Right ventricle myocardium superior (tissue), 1 donor: ENCODE data around the gene SDF4. TPM values are rescaled to one million over a fixed set of nuclear protein-coding genes. Genes with fewer than 3 reads are reported as not detected.

Experiments used
- ATAC-seq: fragments of 200-7000 bp; cut with Tn5 transposase; one replicate; pipeline ENCODE4 v1.9.1; 2020; ENCODE audit warnings: mild to moderate bottlenecking; ENCODE audit not compliant: poor library complexity
- DNase-seq: peaks from one replicate; pipeline ENCODE4 v3.0.0-alpha.2; 2020
- intact Hi-C: fragments of 100-400 bp; cut with DNase I; formaldehyde crosslinking; loops from one replicate; pipeline ENCODE4 v1.11.2; 2022
- total RNA-seq: library from RNA; stranded (reverse); fragmentation: NEBNext Ultra II Directional; extraction: Animal tissue kit (Norgen Biotek cat#: 25700); gene quantifications from one replicate; pipeline ENCODE4 v1.2.1, GENCODE V29; 2021
- donor health status: DM: no; HTN: yes; CAD: no; lungs with severe emphysema.

The SDF4 gene
- total RNA-seq, 1 donor from 2014 or later: 110 TPM

DNA sequence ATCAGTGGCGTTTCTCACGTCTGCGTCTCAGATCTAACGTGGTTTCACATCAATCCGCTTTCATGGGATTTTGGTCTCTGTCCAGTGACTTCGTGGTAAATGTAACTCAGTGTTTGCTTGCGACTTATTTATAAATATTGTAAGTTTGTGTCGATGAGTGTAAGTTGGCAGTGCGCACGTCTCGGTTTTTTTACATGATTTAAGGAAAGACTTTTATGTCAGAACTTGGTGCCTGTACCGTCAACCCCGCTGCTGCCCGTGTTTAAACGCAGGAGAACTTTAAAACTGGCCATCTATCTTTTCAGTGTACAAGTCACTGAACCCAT lies 1.7 kb upstream of the SDF4 start:
- ATAC-seq: no peak
- DNase-seq: no peak
- intact Hi-C loops: loop anchor here (5.0 kb wide), 1 partner anchor 111 kb away; no protein-coding TSS in a partner anchor

GRCh38 chr1:1232796-1233566 lies 1.2 kb upstream of the SDF4 start:
- intact Hi-C loops: loop anchor here (5.0 kb wide), 1 partner anchor 111 kb away; no protein-coding TSS in a partner anchor
- no peak for DNase-seq
- ATAC-seq: no peak

- ATAC-seq: no peak
- intact Hi-C loops: loop anchor here (5.0 kb wide), 1 partner anchor 110 kb away; no protein-coding TSS in a partner anchor
- DNase-seq: no peak
These were observed 501 bp upstream of the SDF4 start, which contains the start of gene B3GALT6 for GRCh38 chr1:1232208-1232795. Gene B3GALT6 (plus strand): TSS chr1:1232237. CDS start chr1:1232279, 42 bp downstream.

DNA sequence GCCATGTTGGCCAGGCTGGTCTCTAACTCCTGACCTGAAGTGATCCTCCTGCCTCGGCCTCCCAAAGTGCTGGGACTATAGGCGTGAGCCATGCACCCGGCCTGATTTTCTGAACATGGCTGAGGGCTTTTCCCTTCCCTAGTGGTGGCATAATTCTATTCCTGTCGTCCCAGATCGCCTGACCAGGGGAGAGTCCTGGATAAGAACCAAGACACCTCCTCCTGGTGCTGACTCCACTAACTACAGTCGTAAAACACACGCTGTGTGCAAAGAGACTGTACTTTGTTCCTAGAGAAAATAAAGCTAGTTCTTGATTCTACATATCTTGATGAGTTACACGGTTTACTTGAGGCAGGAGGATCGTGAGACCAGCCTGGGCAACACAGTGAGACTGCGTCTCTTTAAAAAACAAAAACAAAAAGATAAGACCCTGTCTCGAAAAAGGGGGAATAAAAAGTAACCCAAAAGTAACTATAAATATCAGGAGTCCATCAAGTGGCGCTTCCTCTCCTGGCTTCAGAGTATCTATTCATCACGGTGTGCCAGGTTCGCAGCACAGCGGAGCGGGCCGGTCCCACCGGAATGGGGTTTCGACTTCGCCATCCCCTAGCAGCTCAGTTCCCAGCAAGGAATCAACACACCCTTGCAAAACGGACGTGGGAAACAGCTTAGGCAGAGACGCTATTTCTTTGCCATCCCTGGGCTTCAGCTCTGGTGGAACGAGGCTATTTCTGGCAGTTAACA lies 973 bp downstream of the SDF4 start:
- intact Hi-C loops: loop anchor here (5.0 kb wide), 1 partner anchor 109 kb away; no protein-coding TSS in a partner anchor
- ATAC-seq (no peak), DNase-seq (no peak)

DNA sequence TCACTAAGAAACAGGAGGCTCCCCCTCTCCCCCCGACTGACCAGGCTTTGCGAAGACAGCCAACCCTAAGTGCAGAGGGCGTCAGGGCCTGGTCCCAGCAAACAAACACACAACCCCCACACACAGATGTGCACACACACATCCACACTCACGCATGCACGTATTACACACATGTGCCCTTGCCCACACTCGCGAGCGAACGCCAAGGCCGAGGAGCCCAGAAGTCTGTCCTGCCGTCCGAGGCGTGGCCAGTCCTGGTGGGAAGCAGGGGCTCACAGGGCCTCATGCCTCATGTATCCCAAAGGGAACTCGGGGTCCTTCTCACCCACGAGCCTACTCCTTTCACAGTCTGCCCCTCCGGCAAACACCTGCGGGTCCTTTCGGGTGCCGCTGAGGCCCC lies 2.0 kb downstream of the SDF4 start:
- DNase-seq (no peak), ATAC-seq (no peak)
- intact Hi-C loops: loop anchor here (5.0 kb wide), 1 partner anchor 107 kb away; no protein-coding TSS in a partner anchor

- intact Hi-C loops: no loop called here
- DNase-seq (no peak), ATAC-seq (no peak)
These were observed 3.0 kb downstream of the SDF4 start for GRCh38 chr1:1228596-1229321.

DNA sequence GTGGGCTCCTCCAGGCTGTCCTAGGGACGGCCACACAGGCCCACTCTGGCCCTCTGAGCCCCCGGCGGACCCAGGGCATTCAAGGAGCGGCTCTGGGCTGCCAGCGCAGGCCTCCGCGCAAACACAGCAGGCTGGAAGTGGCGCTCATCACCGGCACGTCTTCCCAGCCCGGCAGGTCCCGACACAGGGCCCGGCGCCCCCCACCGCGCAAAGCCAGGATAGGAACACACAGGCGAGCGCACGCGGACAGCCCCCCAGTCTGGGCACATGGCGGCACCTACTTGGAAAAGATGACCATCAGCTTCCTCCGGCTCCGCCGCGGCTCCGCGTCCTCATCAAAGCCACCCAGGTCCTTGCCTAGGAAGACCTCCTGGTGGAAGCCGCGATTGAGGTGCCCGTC lies 3.6 kb downstream of the SDF4 start:
- intact Hi-C loops: no loop called here
- DNase-seq (no peak), ATAC-seq (no peak)

DNA sequence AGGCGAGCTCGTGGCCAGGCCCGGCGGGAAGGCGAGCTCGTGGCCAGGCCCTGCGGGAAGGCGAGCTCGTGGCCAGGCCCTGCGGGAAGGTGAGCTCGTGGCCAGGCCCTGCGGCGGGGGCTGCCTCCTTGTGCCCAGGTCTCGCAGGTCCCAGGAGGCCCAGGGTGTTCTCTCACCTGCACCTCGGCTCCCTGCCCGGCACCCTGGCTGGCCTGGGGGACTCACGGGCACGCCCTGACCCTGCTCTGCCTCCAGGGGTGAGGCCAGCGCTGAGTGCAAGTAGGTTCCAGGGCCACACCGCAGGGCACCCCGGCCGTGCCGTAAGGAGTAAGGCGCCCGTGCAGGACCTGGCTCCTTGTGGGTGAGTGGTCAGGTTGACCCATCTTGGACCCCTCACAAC lies 4.4 kb downstream of the SDF4 start:
- no peak for DNase-seq
- ATAC-seq: no peak
- intact Hi-C loops: no loop called here

DNA sequence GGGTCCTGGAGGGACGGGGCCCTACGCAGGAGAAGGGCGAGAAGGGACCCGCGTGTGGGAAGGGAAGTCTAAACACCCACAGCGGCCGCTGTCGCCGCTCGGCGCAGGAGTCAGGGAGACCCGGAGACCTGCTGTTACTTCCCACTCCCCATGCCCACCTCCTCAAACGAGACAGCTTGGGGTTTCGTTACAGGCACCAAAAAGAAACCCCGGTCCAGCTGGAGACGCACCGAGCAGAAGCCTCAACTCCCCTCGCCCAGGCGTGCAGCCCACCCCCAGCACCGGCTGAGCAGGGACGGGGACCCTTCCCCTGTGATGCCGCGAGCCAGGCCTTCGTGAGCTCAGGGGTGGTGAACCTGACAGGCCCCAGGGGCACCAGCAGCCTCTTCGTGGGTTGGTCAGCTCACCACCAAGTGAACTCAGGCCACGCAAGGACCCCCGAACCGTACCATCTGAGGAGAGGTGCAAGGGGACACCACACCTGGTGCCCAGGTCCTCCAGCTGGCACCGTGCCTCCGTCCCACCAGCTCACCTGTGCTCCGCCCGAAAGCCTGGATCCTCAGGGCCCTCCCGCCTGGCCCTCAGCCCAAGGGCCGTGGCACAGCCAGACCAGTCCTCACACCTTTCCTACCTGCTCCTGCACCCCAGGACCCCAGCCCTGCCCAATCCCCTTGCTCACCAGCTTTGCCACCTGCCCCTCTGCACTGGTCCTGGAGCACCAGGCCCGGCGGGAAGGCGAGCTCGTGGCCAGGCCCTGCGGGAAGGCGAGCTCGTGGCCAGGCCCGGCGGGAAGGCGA lies 5.0 kb downstream of the SDF4 start:
- DNase-seq (no peak), ATAC-seq (no peak)
- intact Hi-C loops: no loop called here

- ATAC-seq (peak; percentile 26), DNase-seq (no peak)
- intact Hi-C loops: no loop called here
These were observed 5.9 kb downstream of the SDF4 start for GRCh38 chr1:1225913-1226312.

DNA sequence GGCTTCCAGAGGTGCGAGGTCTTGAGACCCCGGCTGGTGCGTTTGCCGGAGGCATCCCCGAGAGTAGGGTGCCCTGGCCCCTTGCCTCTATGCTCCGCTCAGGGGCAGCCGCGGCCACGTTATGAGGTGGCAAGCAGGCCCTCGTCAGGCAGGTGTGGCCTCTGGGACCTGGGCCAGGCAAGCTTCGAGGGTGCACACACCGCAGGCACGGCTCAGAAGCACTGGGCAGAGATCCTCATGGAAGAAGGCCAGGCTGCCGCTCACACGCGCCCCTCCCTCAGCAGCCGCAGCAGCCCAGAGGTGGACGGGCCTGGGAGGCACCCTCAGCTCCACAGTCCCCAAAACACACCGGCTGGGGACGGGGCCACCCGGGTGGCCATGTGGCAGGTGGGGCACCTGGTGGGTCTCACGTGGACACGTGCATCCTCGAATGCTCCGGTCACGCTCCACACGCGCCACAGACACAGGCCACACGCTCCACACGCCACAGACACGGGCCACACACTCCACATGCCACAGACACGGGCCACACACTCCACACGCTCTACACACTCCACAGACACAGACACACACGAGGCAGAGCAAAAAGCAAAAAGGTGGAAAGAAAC lies 6.5 kb downstream of the SDF4 start:
- intact Hi-C loops: no loop called here
- peak; percentile 33 for ATAC-seq
- DNase-seq: no peak

DNA sequence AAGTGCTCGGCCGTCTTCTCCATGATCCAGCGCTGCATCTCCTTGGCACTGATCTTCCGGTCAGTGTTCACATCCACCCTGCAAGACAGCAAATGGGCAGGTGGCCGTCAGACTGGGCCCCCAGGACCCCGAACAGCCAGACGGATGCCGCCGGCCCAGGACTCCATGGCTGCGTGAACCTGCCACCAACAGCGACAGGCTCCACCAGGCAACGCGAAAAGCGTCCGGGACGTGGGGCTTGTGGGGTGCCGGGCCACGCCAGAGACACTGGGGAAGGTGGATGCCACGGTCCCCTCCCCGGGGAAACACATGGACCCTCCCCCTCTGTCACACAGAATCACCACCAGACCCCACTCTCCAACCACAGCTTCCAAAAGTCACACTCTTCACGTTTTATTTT lies 7.9 kb downstream of the SDF4 start:
- no peak for DNase-seq

DNA sequence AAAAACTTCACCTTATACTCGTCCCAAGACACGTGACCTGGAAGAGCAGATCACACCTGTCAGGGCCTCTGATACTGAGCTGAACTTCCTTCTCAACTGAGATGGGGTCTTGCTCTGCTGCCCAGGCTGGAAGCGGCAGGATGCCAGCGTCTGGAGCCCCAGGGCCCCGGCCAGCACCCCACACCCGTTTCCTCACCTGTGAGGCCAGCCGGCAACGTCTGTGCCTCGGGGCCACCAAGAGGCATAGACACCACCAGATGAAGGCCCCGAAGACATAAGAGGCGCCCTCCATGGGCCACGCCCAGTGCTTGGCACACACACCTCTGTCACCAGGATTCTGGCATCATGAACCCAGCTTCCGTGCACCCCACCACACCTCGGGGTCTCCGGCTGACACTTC lies 8.5 kb downstream of the SDF4 start:
- DNase-seq (no peak), ATAC-seq (no peak)
- intact Hi-C loops: no loop called here

More for the DNA sequence above, 7.9 kb downstream of the SDF4 start:
- intact Hi-C loops: no loop called here
- ATAC-seq: no peak

DNA sequence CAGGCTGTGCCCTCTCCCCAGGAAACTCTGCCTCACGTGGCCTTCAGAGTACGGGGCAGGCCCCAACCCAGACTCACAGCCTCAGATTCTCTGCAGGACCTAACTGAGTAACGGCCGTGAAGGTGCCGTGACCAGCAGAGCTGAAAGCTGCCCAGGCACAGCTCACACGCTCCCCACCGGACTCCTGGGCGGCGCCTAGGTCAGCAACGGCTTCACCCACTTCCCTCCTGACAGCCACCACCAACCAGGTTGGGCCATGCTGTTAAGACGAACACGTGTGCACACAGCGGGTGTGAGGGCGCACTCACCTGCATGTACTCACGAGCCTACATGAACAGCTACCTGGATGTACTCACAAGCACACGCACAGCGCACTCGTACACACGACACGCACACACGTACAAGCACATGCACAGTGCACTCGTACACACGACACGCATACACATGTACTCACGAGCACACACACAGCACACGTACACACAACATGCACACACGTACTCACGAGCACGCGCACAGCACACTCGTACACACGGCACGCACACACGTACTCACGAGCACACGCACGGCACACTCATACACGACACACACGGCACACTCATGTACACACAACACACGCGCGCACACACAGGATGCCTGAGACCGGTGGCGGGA lies 9.1 kb downstream of the SDF4 start:
- no peak for DNase-seq
- ATAC-seq: no peak
- intact Hi-C loops: no loop called here

DNA sequence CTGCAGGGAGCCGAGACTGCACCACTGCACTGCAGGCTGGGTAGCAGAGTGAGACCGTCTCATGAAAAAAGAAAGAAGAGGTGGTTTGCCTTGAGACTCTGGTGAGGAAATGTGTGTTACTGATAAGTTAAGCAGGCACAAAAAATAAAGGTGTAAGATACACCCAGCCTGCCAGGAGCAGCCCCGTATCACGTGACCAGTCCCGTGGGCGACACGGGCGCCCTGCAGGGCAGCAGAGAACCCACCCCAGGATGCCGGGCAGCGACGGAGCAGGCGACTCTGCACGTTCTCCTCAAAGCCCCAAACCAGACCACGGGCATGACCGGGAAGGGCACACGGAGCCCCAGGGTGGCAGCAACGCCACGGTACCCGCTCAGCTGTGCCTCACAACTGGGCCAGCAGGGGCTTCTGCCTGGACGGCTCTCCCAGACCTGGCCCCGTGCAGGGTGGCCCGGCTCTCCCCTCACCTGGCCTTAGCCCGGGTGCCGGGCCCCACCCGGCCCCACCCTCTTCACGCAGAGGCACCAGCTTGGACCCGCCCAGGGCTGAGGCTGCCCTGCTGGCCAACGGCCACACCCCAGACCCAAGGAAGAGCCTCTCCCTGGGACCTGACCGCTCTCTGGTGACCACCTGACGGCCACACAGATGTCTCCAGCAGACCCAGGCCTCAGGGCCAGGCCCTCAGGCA lies 9.8 kb downstream of the SDF4 start:
- intact Hi-C loops: no loop called here
- ATAC-seq (no peak), DNase-seq (no peak)

DNA sequence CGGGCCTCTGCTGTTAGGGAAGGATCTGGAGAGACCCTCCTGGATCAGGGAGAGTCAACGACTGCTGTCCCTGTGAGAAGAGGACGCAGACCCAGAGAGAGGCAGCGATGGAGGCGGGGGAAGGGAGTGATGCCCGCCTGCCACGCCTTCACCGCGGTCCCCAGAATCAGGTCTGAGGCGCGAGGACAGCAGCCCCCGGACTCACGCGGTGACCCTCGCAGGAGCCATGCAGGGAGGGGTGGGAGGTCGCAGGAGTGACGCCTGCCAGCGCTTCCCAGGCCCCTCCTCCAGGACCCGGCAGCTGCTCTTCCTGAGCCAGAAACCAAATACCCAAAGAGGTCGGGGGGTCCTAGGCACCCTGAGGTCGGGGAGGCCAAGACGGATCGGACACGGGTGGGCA lies 11.6 kb downstream of the SDF4 start:
- intact Hi-C loops: no loop called here
- DNase-seq: no peak
- no peak for ATAC-seq

GRCh38 chr1:1219341-1219740 lies 12.5 kb downstream of the SDF4 start:
- ATAC-seq: no peak
- DNase-seq: no peak
- intact Hi-C loops: no loop called here
